Measurements from ENCODE around the gene FIS1.

- TF ChIP-seq POLR2A (IDR thresholded peaks at IDR 0.05; ENCODE audit: low read depth, low read length) (no peak), POLR2AphosphoS5 (IDR thresholded peaks at IDR 0.05; ENCODE audit: low read depth, low read length) (no peak), TAF1 (IDR thresholded peaks at IDR 0.05; ENCODE audit: low read depth, low read length) (no peak), SPI1 (IDR thresholded peaks at IDR 0.05; ENCODE audit: low read depth, low read length) (no peak)
These were observed 26.4 kb downstream of the FIS1 start for GRCh38 chr7:101218236-101219125.

All from GM12891 (cell line).